H9 (cell line): ENCODE measurements around the gene MEX3C. TPM values are rescaled to one million over a fixed set of nuclear protein-coding genes. Genes with fewer than 3 reads are reported as not detected.

Experiments
- DNase-seq: peaks from one replicate; pipeline ENCODE4 v3.0.0-alpha.2; 2017
- H2AFZ ChIP-seq: one replicate; pipeline ENCODE4 v1.6.1; 2013; ENCODE audit warnings: mild to moderate bottlenecking, low read length, control low read depth, moderate library complexity
- H2AK5ac ChIP-seq: 2 replicates; pipeline ENCODE4 v1.6.1; 2013; ENCODE audit warnings: low read length, control low read depth, mixed read lengths; ENCODE audit not compliant: insufficient read length
- H2BK120ac ChIP-seq: one replicate; pipeline ENCODE4 v1.6.1; 2013; ENCODE audit warnings: low read depth, mild to moderate bottlenecking, low read length, control low read depth, inconsistent platforms; ENCODE audit not compliant: poor library complexity, severe bottlenecking
- H2BK12ac ChIP-seq: 2 replicates; pipeline ENCODE4 v1.6.1; 2013; ENCODE audit warnings: low read length, control low read depth, mixed read lengths, low read depth; ENCODE audit not compliant: insufficient read length
- H2BK15ac ChIP-seq: 2 replicates; pipeline ENCODE4 v1.6.1; 2013; ENCODE audit warnings: low read depth, low read length, control low read depth
- H2BK20ac ChIP-seq: one replicate; pipeline ENCODE4 v1.6.1; 2013; ENCODE audit warnings: low read depth, mild to moderate bottlenecking, low read length, control low read depth, inconsistent platforms; ENCODE audit not compliant: poor library complexity, severe bottlenecking
- H2BK5ac ChIP-seq: 2 replicates; pipeline ENCODE4 v1.6.1; 2013; ENCODE audit warnings: low read length, control low read depth, mixed read lengths; ENCODE audit not compliant: insufficient read length
- H3K14ac ChIP-seq: 2 replicates; pipeline ENCODE4 v1.6.1; 2013; ENCODE audit warnings: low read length, control low read depth; ENCODE audit not compliant: insufficient read depth
- H3K18ac ChIP-seq: 2 replicates; pipeline ENCODE4 v1.6.1; 2013; ENCODE audit warnings: low read depth, mild to moderate bottlenecking, mixed read lengths, low read length, control low read depth; ENCODE audit not compliant: insufficient read length
- H3K23ac ChIP-seq: 2 replicates; pipeline ENCODE4 v1.6.1; 2013; ENCODE audit warnings: low read length, control low read depth, mixed read lengths, low read depth; ENCODE audit not compliant: insufficient read length
- H3K23me2 ChIP-seq: 2 replicates; pipeline ENCODE4 v1.6.1; 2013; ENCODE audit warnings: low read depth, mild to moderate bottlenecking, mixed read lengths, low read length, control low read depth; ENCODE audit not compliant: insufficient read length, poor library complexity, severe bottlenecking
- H3K27ac ChIP-seq: 2 replicates; pipeline ENCODE4 v1.5.1; 2013; ENCODE audit warnings: low read length, control low read depth, mixed read lengths, low read depth; ENCODE audit not compliant: insufficient read length
- H3K27me3 ChIP-seq: 2 replicates; pipeline ENCODE4 v1.6.1; 2013; ENCODE audit warnings: low read length, control low read depth, inconsistent platforms; ENCODE audit not compliant: insufficient read depth
- H3K4ac ChIP-seq: 2 replicates; pipeline ENCODE4 v1.6.1; 2013; ENCODE audit warnings: low read depth, mild to moderate bottlenecking, control low read depth, inconsistent platforms, low read length, moderate library complexity
- H3K4me1 ChIP-seq: 2 replicates; pipeline ENCODE4 v1.6.1; 2013; ENCODE audit warnings: low read length, control low read depth, inconsistent platforms; ENCODE audit not compliant: insufficient read depth
- H3K4me2 ChIP-seq: 2 replicates; pipeline ENCODE4 v1.6.1; 2013; ENCODE audit warnings: low read length, control low read depth, mixed read lengths; ENCODE audit not compliant: insufficient read length, insufficient read depth
- H3K56ac ChIP-seq: 2 replicates; pipeline ENCODE4 v1.6.1; 2013; ENCODE audit warnings: low read depth, mild to moderate bottlenecking, mixed read lengths, low read length, control low read depth; ENCODE audit not compliant: insufficient read length
- H3K79me1 ChIP-seq: 2 replicates; pipeline ENCODE4 v1.6.1; 2013; ENCODE audit warnings: low read depth, mild to moderate bottlenecking, moderate library complexity, low read length, control low read depth, inconsistent platforms; ENCODE audit not compliant: insufficient read depth, poor library complexity, severe bottlenecking
- H3K79me2 ChIP-seq: 2 replicates; pipeline ENCODE4 v1.6.1; 2013; ENCODE audit warnings: low read length, control low read depth, inconsistent platforms; ENCODE audit not compliant: insufficient read depth
- H3K9ac ChIP-seq: 2 replicates; pipeline ENCODE4 v1.6.1; 2013; ENCODE audit warnings: low read length, control low read depth, mixed read lengths; ENCODE audit not compliant: insufficient read length; ENCODE audit errors: extremely low read depth
- H3K9me3 ChIP-seq: one replicate; pipeline ENCODE4 v1.6.1; 2013; ENCODE audit warnings: low read depth, low read length, inconsistent platforms; ENCODE audit not compliant: control insufficient read depth
- H3T11ph ChIP-seq: one replicate; pipeline ENCODE4 v1.6.1; 2013; ENCODE audit warnings: mild to moderate bottlenecking, low read length, control low read depth, inconsistent platforms
- H4K20me1 ChIP-seq: one replicate; pipeline ENCODE4 v1.6.1; 2013; ENCODE audit not compliant: control insufficient read depth, insufficient read length, insufficient read depth
- H4K5ac ChIP-seq: 2 replicates; pipeline ENCODE4 v1.6.1; 2013; ENCODE audit warnings: low read depth, mild to moderate bottlenecking, mixed read lengths, low read length, control low read depth; ENCODE audit not compliant: insufficient read length
- H4K8ac ChIP-seq: replicated peaks from 2 replicates; pipeline ENCODE4 v1.6.1; 2013; ENCODE audit warnings: low read length, control low read depth, mixed read lengths, low read depth; ENCODE audit not compliant: insufficient read length
- H4K91ac ChIP-seq: 2 replicates; pipeline ENCODE4 v1.6.1; 2013; ENCODE audit warnings: low read depth, mild to moderate bottlenecking, moderate library complexity, mixed read lengths, low read length, control low read depth; ENCODE audit not compliant: insufficient read length
- H3K27ac Mint-ChIP-seq, 3 experiments: 2 replicates in 2 of 3; 3 replicates in 1 of 3; pipeline ENCODE4 v1.8.0; 2020 to 2021; ENCODE audit warnings: mixed read lengths in 3 of 3, mild to moderate bottlenecking in 1 of 3, moderate library complexity in 1 of 3
- H3K27me3 Mint-ChIP-seq: 2 replicates; pipeline ENCODE4 v1.8.0; 2021; ENCODE audit warnings: low read depth, mild to moderate bottlenecking, moderate library complexity, mixed read lengths
- H3K36me3 Mint-ChIP-seq, 3 experiments: 2 replicates in 2 of 3; 3 replicates in 1 of 3; pipeline ENCODE4 v1.8.0; 2020 to 2021; ENCODE audit warnings: low read depth in 3 of 3, mixed read lengths in 3 of 3; ENCODE audit not compliant: insufficient read depth in 1 of 3
- H3K4me1 Mint-ChIP-seq, 2 experiments: 2 replicates each; pipeline ENCODE4 v1.8.0; 2020; ENCODE audit warnings: mixed read lengths in 2 of 2
- H3K4me3 Mint-ChIP-seq, 2 experiments: 2 replicates in 1 of 2; 3 replicates in 1 of 2; pipeline ENCODE4 v1.8.0; 2020 to 2021; ENCODE audit warnings: mild to moderate bottlenecking in 2 of 2, mixed read lengths in 2 of 2, moderate library complexity in 1 of 2
- H3K9me3 Mint-ChIP-seq, 2 experiments: 2 replicates in 1 of 2; 3 replicates in 1 of 2; pipeline ENCODE4 v1.8.0; 2020; ENCODE audit warnings: mild to moderate bottlenecking in 2 of 2, mixed read lengths in 2 of 2, moderate library complexity in 1 of 2
- WGBS: extraction: QIAGEN DNeasy Blood & Tissue Kit; methylation state at CpG from one replicate; pipeline ENCODE4 v1.1.7; 2013; ENCODE audit warnings: missing lambda C conversion rate, low lambda C conversion rate, mixed read lengths; ENCODE audit not compliant: insufficient read length; ENCODE audit errors: extremely low coverage; 5-methylcytosine and 5-hydroxymethylcytosine counted together
- long read RNA-seq: library from polyadenylated mRNA; unstranded; transcript quantifications from one replicate; pipeline ENCODE4 v2.0.0, GENCODE V29; 2020
- total RNA-seq: library from RNA; stranded (reverse); gene quantifications from 2 replicates; pipeline ENCODE4 v1.2.1, GENCODE V29; 2021
- TF ChIP-seq, protein P1 (sequence below): fragments of 200-600 bp; sonication (generic); conservative IDR thresholded peaks from 3 replicates; pipeline ENCODE4 v1.8.0; 2021; ENCODE audit warnings: antibody characterized with exemption, mild to moderate bottlenecking

The MEX3C gene
- 98.1 and 99.2 TPM in 2 replicates for total RNA-seq
- long read RNA-seq, partial matches to known transcripts, result 2 of 3 reads
- long read RNA-seq, other reads (novel, unspliced or antisense), result 0 of 3 reads

DNA sequence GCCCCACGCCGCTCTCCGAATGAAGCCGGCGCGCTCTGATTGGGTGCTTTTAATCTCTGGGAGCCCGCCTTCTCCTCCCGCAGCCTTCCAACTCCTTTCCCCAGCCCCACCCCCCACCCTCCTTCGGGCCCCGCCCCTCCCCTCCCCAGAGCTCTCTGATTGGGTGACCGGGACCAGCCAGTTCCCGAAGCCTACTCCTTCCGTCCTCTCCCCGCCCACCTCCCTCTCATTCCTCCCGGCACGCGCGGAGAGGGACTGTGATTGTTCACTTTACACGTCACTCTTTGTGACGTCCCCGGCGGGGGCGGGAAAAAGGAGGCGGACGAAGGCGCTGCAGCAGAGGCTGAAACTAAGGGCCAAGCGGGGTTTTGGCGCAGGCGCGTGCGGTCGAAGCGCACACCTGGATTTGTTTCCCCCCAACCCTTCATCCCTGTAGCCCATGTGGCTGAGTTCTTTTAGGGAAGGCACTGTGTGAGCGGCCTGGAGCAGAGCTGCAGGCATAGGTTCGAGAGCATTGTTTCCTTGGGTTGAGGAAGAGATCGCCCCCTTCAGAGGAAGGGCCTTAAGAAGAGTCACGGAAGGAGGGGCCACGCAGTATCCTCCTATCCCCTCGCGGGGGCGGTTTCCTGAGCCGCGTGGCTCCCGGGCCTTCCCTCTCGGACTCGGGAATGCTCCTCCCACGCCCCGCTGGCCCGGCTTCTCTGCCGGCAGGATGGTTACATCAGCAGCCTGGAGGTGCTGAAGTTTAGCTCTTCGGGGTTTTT, at the start of gene MEX3C:
Gene MEX3C (minus strand): TSS at position 21 of the 764 bp plus-strand sequence. CDS start 361 bp downstream, outside the sequence.
- Histone ChIP-seq H3K9ac (peak within 1 kb of the TSS; percentile 100), H3K4me2 (peak within 1 kb of the TSS; percentile 87), H3K9me3 (no peaks in the 10 kb centered on the region), H2AK5ac (no peak within 1 kb of the TSS), H3K4ac (peak within 1 kb of the TSS; percentile 39), H2BK5ac (peak within 1 kb of the TSS; percentile 88), H4K5ac (peak within 1 kb of the TSS; percentile 27), H3K4me1 (no peaks in the 10 kb centered on the region; the same call in 1 of the 2 replicates), H3K56ac (no peak within 1 kb of the TSS), H3K27me3 (no peaks in the 10 kb centered on the region), H3T11ph (peak within 1 kb of the TSS; percentile 38), H2BK120ac (peak within 1 kb of the TSS; percentile 52), H3K14ac (peak within 1 kb of the TSS; percentile 97), H2BK15ac (no peak within 1 kb of the TSS), H4K20me1 (no peaks in the 10 kb centered on the region), H3K79me2 (peaks cover 36% of the 10 kb centered on the region), H4K8ac (no peak within 1 kb of the TSS), H3K23ac (no peak within 1 kb of the TSS), H3K79me1 (no peaks in the 10 kb centered on the region), H2AFZ (no peak within 1 kb of the TSS), H2BK12ac (peak within 1 kb of the TSS; percentile 83), H3K23me2 (peaks cover 7% of the 10 kb centered on the region), H3K18ac (peak within 1 kb of the TSS; percentile 96), H2BK20ac (peak within 1 kb of the TSS; percentile 1), H4K91ac (no peak within 1 kb of the TSS), H3K27ac (peak within 1 kb of the TSS; percentile 94)
- H3K27ac Mint-ChIP-seq, result peak within 1 kb of the TSS; percentile 99 to 100 (median 99)
- H3K4me3 Mint-ChIP-seq, result peak within 1 kb of the TSS; percentile 98 to 99
- no peaks in the 10 kb centered on the region; the same call in 1 of the 2 replicates for H3K27me3 Mint-ChIP-seq
- WGBS, result no CpG with 5 or more reads among the region's 51 CpGs
- H3K4me1 Mint-ChIP-seq, result peaks cover 20 to 30% of the 10 kb centered on the region in 2 experiments
- peaks cover 9 to 20% (median 15%) of the 10 kb centered on the region in 3 experiments for H3K36me3 Mint-ChIP-seq
- TF ChIP-seq, protein P1, sequence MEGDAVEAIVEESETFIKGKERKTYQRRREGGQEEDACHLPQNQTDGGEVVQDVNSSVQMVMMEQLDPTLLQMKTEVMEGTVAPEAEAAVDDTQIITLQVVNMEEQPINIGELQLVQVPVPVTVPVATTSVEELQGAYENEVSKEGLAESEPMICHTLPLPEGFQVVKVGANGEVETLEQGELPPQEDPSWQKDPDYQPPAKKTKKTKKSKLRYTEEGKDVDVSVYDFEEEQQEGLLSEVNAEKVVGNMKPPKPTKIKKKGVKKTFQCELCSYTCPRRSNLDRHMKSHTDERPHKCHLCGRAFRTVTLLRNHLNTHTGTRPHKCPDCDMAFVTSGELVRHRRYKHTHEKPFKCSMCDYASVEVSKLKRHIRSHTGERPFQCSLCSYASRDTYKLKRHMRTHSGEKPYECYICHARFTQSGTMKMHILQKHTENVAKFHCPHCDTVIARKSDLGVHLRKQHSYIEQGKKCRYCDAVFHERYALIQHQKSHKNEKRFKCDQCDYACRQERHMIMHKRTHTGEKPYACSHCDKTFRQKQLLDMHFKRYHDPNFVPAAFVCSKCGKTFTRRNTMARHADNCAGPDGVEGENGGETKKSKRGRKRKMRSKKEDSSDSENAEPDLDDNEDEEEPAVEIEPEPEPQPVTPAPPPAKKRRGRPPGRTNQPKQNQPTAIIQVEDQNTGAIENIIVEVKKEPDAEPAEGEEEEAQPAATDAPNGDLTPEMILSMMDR, result peak; percentile 33; the same call in 2 of the 3 replicates
- peaks cover 2 to 3% of the 10 kb centered on the region in 2 experiments; a peak in 3 of 5 replicates for H3K9me3 Mint-ChIP-seq
- peak; percentile 99 for DNase-seq
